GM18502 (cell line): ENCODE measurements around the gene MAPRE3.

Source experiments
- ATAC-seq: cut with Tn5 transposase; IDR thresholded peaks from one replicate; pipeline ENCODE4 v1.9.1; 2021; ENCODE audit warnings: mild to moderate bottlenecking; ENCODE audit not compliant: unreplicated experiment, poor library complexity

The MAPRE3 gene

DNA sequence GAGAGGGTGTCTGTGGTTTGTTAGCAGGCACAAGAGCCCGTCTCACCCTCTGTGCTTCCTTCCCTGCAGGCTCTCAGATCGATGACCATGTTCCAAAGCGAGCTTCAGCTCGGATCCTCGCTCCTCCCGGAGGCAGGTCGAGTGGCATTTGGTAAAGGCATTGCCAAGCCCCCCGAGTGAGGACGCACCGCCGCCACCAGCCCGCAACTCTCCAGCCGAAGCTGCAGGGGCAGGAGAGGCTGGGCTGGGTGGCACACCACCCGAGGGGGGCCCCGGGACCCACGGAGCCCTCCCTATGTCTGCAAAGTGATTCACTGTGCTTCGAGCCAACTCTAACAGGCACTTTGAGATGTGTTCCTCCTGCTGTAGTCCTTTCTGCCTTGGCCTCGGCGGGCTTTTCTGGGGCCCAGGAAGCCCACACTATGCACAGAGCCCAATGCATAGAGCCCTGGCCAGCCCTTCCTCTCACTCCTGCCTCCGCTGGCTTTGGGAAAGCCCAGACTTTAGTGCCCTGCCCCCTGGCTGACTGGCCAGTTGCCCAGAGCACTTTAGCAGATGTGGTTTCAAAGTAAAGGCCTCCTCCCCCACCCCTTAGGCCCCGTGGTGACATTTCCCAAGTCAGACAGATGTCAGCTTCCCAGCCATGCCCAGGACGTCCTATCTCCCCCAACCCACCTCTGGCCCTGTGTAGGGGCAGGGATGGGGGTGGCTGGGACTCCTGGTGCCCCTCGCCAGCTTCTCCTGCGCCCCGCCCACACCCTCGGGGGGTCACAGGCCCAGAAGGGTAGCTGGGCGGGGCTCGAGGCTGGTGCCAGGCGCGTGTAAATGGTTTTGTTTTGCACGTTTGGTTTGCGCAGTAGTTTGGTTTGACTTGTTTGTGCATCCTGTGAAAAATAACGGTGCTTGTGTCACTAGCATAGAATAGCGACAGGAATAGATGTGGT is 23.3 kb upstream of the MAPRE3 start:
- no peak for ATAC-seq

DNA sequence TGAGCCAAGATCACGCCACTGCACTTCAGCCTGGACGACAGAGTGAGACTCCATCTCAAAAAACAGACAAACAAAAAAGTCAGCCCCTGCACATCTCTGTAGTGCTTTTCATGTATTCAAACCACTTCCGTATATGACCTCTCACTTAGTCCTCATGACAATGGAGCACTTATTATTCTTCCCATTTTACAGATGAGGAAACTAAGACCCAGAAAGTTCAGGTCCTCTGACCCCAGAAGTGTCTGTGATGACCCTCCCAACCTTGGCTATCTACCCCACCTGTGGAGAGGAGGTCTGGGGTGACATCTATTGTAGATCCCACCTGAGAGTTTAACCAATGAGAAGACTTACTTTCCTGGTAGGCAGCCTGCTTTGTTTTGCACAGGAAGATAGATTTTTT is 21.6 kb upstream of the MAPRE3 start:
- no peak for ATAC-seq

DNA sequence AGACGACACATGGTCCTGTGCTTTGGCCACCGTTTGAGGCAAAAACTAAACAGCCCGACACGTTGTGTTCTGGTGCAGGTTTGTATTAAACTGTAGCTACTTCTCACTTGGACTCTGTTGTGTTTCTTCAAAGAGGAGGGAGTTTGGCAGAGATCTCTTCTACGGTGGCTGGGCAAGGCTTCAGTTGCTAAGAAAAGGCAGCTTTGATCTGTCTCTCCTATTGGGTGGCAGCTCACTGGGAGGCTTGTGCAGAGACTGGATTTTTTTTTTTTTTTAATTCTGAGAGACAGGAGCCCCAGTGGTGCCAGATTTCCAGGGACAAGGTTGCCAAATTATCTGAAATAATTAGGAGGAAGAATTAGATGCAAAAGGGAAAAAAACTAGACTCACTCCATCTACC is 20.2 kb upstream of the MAPRE3 start:
- ATAC-seq: no peak

DNA sequence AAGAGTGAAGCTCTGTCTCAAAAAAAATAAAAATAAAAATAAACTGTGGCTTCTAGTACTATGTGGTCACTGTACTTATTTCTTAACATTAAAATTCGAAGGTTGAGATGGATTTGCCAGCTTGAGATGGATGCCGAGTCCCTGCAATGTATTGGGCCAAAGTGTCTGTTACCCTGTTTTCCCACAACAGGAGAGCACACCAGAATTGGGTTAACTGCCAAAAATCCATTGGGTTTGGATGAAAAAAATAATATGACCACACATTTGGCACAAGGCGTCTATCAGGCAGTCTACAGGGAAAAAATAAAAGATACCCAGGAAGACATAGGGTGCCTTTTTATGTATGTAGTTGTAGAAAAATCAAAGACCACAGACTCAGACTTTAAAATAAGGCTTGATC is 19.2 kb upstream of the MAPRE3 start:
- no peak for ATAC-seq

DNA sequence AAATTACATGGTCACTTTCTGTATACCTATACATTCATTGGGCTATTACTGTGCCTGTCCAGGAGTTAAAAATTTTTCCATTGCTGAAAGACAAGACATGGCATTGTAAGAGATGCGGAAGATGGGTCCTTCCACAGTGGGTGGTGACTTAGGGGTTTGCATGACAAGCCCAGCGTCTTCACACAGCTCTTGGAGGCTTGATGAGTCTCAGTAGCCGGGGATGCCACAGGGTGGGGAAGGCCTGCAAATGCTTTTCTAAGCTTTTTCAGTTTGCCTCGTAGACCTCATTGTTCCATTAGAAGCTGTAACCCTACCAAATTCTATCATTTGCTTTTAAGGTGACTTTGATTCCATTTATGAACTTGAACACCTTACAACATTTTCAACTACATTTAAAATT is 18.1 kb upstream of the MAPRE3 start:
- ATAC-seq: no peak

DNA sequence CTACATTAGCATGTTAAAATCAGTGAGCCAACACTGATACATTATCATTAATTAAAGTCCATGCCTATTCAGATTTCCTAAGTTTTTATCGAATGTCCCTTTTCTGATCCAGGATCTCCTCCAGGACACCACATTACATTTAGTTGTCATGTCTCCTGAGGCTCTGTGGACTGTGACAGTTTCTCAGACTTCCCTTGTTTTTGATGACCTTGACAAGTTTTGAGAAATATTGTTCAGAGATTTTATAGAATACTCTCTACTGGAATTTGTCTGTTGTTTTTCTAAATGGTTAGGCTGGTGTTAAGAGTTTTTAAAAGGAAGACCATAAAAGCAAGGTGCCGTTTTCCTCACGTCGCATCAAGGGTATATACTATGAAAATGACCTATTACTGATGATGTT is 16.3 kb upstream of the MAPRE3 start:
- no peak for ATAC-seq

DNA sequence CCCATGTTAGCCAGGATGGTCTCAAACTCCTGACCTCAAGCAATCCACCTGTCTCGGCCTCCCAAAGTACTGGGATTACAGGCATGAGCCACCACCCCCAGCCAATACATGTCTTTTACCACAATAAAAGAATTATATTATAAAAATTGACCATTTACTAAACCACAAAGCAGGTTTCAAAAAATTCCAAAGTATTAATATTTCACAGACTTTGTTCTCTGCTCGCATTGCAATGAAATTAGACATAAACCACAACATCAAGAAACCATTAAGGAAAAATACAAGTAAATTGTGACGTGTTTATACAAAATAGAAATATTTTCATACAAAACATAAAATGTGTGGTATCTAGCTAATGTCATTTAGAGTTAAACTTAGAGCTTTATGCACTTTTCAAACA is 13.4 kb upstream of the MAPRE3 start:
- ATAC-seq: no peak

DNA sequence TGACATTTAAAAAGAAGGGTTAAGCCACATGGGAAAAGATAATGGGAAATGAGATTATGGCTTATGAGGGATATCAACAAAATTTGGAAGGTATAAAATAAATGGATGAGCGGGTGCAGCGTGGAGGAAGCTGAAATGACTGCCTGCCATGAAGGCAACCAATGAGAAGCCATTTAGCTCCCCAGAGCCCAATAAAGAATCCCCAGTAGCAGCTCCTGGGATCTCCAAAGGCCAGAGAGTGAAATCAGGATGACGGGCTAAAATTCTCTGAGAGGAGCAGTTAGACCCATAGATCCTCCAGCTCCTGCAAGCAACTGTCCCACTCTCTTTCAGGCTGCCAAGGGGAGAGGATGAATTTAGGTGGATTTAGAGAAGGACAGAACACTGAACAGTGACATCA is 12.9 kb upstream of the MAPRE3 start:
- no peak for ATAC-seq

DNA sequence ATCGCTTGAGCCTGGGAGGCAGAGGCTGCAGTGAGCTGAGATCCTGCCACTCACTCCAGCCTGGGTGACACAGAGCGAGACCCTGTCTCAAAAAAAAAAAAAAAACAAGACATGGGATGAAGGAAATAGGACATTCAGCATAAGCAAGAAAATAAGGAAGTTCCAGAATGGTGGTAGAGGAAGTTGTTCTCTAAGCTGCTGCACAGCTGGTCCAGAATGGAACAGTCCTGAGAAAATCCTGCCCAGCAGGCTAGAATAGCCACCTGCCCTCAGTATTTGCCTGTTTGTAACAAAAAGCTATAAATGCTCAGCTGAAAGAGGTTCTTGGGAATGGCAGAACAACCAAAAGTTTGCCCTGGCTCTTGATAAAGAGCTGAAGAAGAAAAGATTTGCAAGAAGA is 11.1 kb upstream of the MAPRE3 start:
- ATAC-seq: no peak

DNA sequence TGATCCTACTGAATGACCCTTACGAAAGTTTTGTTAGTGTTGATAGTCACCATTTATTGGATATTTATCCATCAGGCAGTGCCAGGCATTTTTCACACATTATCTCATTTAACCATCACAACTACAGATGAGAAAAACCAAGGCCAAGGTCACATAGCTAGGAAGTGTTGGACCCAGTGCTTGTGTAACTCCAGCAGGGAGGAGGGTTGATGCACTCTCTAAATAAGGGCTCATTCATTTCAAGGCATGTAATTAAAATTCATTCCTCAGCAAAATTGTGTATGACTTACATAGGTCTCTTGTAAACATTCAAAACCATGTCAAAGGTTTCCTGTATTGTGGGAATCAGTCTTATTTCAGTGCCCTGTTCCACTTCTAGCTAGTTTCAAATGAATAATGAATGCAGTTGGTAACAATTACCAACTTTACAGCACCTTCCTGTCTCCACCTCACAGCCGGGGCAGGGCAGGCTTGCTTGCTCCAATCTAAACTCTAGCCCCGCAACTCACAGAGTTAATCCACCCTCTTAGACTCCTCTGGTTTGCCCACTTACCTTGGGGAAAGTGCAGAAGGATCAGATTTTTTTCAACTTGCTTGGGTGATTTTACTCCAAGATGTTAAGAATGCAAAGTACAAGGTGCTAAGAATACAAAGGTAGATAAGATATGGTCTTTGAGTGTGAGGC is 5.8 kb upstream of the MAPRE3 start:
- ATAC-seq: no peak

DNA sequence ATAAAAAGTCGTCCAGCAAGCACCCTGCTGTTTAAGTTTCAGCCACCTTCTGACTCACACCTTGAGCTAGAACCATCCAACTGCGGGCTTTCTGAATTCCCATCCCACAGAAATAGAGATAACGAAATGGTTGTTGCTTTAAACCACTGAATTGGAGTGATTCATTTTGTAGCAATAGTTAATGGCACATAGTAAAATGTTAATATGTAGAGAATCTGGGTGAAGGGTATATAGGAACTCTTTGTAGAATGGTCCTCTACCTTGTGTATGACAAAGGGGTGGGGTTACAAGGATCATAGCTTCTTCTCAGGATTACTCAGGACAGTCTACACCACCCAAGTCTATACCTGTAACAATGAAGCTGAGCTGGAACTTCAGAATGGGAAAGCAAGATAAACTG is 2.4 kb upstream of the MAPRE3 start:
- ATAC-seq: no peak

DNA sequence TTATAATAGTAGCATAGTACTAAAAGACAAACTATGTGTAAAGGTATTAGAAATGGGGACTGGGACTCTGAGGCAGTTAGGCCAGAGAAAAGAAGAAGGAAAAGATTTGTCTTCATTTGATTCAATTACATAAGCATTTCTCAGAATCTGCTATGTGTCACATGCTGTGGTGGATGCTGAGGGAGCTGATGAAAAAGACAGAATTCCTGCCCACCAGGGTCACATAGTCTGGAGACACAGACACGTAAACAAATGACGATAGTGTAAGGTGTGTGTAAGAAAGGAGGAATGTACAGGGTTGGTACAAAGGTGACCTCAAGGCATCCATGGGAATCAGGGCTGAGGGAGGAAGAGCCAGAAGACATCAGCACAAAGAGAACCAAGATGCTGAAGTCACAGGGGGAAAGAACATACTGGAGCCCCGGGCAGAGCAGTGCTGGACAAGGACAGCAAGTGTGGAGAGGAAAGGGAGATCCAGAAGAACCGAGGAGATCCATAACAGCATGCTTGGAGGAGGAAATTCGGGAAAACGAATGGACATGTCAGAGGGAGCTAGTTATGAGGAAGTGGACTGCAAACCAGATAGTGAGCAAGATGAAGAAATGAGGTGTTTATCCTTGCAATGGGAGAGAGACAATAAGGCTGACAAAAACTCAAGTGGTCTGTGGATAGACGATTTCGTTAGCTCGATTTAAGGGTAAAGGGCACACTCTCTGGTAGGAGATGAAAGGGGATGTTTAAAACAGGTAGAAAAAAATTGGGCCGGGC is 1.2 kb upstream of the MAPRE3 start:
- ATAC-seq: no peak

DNA sequence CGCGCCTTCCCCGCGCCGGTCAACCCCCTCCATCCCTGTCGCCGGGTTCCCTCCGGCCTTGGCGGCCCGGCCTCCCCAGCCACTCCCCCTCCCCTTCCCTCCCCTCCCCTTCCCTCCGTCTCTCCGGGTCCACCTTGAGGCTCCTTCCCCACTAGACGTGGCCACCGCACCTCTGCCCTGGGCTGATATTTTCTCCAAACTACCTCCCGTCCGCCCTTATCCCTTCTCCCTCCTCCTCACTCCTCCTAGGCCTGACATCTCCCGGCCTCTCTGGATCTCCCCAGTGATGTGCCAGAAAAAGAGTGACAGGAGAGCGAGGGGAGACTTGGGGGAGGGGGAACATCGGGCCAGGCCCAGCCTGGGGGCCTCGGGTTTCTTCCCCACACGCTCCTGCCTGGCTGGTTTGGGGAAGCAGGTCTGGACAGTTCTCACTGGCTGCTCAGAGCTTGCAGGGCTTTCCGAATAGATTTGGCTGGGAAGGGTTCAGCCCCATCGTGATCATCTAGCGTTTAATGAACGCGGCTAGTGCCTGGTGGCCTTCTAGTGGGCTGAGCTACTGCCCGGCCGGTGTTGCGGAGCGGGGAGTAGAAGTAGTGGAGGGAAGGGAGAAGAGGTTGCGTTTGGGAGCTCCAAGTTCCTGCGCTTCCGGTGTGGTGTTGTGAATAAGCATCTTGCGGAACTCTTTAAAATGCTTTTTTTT is 641 bp downstream of the MAPRE3 start:
- ATAC-seq: peak; percentile 9

DNA sequence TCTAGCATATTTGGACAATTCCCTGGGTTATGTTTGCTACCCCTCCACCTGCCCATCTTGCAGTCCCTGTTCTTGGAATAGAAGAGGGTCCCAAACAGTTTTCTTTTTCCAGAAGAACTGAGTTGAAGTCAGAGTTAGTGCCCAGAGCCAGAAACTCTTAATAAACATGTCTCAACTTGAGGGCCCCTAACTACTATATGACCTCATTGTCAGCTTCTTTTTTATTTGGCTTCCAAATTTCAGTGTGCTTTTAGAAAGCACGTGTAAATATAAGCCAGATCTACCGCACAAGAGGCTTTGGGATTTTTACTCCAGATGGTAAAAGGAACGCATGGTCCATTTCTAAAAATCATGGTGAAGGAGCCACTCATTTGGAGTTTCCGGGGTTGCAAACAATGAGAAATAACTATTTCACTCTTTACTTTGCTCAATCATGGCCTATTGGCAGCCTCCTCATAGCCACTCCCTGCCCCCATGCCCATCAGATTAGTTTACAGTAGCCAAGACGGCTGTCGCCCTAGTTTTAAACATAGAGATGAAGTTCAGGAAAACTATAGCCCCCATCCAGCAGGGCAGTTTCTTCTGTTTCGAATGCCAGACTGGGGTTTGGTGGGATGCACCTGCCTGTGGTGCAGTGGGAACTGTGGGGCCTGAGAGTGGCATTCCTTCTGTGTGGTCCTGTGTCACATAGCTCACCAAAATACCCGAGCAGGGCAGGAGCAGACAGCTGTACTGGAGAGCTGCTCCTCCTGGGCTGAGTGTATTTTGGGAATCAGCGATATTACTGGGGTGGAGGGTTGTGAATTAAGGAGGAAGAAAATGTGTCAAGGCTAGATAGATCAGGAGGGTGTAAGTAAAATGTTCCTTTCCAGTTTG is 1.7 kb downstream of the MAPRE3 start:
- ATAC-seq: no peak

DNA sequence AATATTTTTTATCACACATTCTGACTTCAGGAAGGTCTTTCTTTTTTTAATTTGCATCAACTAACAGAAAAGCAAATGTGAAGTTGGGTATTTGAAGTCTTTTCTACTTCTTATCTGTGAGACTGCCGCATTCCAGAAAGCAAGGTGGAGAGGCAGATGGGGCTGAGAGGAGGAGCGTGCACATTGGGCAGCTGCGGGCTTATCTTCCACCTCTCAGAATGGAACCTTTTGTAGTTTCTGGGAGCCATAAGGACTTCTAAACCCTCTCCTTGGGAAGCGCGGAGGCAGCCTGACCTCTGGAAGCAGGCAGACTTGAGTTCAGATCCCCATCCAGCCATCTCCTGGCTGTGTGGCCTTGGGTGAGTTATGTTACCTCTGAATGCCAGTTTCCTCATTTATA is 3.9 kb downstream of the MAPRE3 start:
- ATAC-seq: no peak

DNA sequence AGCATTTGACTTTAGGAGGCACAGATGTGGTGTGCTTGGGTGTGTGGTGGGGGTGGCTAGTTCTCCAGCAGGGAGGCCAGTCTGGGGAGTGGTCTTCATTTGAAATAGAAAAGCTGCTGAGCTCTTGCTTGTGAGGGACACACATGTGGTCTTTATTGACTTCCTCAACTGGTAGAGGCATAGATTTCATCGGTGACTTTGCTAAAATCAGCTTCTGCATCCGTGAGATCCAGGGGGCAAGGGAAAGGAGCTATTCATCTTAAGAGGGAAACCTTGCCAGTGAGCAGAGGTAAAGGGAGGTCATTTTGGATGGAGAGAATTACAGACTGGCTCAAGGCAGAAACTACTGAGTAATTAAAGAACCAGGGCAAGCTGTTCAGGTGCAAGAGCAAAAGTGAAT is 4.7 kb downstream of the MAPRE3 start:
- no peak for ATAC-seq

DNA sequence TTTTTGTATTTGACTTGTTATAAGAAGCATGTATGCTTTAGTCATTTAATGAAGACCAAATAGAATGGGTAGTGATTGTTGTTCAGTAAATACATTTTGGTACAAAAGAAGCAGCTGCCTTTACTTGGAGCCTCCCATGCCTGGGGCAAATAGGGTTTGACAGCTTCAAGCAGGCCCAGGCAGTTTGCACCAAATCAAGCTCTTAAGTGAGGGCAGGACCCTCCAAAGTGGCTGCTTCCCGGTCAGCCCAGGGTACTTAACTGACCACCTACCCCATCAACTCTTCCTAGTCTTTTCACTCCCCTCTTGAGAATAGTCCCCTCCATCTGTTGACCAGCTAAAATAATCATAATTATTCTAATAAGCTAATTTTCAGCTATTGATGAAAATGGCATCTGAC is 5.2 kb downstream of the MAPRE3 start:
- no peak for ATAC-seq

DNA sequence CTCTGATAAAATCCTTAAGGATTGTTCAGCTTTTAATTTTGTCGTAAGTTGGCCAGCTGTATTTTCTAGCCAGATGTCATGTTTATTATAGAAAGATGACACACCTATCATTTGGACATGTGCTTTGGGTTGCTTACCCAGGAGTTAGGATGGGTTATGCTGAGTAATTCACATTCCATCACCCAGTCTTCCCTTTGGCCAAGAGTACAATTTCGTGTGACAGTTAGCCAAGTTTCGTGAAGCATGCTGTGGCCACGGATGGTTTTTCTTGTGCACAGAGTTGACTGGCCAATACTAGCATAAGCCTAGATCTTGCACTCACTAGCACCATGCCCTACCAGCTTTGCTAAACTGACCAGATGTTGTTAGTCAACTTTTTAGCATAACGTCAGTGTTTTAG is 5.8 kb downstream of the MAPRE3 start:
- ATAC-seq: no peak

DNA sequence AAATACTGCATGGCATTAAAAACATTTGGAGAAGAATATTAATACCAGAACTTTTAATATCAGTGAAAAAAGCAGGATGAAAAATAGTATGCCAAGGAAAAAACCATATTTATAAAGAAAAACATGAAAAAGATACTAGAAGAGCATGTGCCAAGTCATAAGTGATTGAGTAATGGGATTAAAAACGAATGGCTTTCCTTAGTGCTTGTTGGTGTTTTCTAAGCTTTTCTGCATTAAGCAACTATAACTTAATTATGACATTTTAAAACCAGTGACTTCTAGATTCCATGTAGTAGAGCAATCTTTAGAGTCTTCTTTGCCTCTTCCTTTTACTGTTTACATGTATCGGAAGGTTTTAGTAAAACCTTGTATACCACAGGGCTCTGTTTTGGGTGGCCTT is 6.6 kb downstream of the MAPRE3 start:
- no peak for ATAC-seq
